GM19240 (cell line): ENCODE data around the gene DMRT1.

Source experiments
- DNase-seq: peaks from one replicate; pipeline ENCODE4 v3.0.0; 2011; ENCODE audit warnings: low spot score; ENCODE audit not compliant: insufficient read length

The DMRT1 gene

DNA sequence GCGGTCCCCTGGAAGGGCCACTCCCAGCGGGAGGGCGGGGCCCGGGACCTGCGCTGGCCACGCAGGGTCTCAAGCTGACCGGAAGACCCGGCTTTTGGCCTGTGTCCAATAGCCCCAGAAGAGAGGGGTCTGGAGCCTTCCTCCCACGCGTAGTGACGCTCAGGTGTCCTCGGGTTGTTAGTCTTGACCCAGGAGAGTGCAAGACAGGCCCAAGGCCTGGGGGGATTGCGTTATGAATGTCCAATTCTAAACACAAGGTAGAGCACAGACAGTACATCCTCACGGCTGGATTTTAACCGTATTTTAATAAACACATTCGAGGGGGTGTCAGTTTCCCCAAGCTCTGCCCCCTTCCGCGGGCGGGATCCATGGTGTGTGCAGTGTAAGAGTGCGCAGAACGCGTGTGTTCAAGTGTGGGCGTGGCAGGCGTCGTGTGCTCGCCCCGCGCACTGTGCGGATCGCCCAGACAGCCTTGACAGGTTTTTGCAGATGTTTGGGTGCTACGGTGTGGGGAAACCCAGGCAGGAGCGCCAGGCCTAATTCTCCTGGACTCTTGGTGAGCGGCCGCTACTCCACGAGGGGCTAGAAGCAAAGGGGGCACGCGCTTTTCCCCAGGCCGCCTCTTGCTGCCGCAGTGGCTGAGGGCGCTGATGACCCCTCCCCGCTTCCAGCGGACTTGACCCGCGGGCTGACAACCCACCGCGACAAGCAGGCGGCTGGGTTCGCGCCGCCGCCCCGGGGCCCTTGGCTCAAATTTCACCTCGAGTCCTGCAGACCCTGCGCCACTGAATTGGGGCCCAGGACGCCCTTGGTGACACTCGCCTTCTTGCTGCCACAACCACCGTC, 128.9 kb downstream of the DMRT1 start:
- DNase-seq: no peak

DNA sequence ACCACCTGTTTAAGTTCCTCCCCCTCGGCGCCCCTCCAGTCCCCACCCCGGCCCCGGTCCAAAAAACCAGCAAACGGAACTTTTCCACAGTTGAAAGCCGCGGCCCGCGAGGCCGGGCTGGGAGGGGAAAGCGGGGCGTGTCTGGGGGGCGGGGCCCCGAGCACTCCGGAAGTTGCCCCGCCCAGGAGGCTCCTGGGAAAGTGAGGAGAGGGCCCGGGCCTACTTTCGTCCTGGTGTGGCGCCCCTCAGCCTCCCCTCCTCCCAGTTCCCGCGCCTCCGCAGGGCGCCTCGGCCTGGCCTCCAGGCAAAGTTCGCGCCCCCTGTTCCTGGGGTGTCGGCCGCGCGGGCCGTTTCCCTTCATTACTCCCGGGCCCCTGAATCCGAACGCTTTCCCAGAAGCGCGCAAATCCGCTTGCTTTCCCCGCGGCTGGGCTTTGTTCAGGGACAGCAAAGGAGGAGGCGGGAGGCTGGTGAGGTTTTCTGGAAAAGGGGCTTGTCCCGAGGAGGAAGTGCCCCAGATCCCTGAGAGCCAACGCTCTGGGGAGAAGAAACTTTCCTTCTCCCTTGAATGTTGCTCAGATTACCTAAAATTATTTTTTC, 130.5 kb downstream of the DMRT1 start:
- DNase-seq: no peak

DNA sequence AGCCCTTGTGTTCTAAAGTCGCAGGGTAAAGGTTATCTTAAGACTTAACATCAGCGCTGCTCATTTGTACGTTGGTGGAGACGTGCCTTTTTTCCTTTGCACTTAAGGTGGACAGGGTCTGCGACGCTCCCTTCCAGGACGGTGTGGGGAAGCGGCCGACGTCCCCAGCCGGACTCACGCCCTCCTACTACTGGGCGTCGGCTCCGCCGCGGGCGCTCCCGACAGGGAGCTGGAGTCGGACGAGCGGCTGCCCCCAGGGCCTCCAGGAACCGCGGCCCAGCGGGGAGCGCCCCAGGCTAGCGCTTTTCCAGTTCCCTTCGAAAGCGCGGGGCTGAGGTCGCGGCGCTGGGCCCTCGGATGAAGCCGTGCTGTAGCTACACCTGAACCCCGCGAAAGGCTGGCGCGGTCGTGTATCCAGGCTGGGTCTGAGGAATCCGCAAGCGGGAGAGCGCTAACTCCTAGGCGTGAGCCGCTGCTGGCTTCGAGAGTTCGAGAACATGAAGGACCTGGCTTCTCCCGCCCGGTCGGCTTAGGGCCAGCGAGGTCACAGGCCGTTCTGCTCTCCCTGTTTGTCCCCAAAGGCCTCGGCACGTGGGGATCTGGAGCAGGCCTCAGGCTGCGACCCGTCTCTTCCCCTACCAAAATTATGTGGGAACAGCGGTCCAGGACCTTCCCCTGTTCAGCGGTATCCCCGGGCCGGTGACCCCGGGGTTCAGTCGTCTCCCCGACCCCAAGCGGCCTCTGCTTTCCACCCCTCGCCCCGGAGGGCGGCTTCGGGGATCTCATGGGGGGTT, 131.2 kb downstream of the DMRT1 start:
- DNase-seq: no peak

DNA sequence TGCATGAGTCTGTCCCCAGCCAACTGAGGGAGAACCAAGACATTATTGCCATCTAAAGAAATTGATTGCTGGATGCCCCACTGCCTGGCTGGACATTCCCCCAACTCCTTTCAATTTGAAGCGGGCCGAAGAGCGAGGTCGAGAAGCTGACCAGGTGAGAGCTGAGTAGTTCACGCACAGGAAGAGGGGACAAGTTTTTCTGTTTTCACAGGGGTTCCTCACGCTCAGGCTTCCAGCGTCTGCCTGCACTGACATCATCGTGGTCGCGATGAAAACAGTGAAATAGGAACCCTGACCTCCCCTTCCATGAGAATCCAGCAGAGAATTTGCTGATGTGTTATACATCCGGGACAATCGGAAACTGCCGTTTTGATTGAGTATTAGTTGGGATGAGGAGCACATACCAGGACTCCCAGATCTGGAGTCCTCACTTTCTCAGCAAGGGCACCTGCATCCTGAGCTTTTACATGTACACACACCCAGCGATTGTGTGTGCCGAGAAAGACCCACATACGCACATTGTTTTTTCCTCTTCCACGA, 131.9 kb downstream of the DMRT1 start:
- DNase-seq: no peak

DNA sequence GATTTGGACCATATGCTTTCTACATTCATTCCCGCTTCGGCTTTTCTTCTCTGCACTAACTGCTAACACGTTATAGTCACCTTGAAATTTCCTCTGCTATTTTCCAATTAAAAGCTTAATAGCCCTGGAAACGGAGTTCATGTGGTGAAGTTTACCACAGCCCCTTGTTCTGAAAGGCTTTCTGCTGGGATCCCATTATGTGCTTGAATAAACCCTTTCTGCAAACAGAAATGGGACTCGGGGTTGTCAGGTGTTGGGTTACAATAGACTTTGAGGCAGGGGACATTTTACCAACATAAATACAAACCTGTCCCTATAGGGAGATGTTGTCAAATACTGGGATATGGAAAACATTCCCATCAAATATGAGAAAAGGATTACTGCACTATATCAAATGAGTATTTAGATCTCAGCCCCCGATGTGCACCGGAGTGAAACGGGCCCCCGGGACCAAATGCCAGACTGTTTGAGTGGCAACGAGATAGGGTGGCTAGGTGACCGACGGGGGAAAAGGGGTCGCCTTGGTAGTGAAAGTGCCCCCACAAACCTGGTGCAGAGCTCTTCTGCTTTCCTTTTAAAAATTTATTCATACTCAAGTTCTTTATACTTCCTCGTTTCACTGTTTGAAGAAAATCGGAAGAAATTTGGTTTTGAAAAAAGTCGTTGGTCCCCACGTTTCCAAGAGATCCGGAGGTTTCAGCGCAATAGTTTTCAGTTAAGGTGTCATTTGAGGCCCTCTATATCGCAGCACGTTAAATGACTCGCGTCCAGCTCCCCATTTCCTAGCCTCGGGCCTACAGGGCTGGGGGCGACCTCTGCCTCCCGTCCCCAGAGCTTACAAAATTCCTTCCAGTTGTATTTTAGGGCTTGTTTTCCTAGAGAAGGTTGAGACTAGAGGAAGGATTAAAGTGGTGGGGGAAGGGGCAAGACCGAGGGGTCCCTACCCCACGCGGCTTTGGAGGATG, 132.8 kb downstream of the DMRT1 start:
- DNase-seq: no peak

DNA sequence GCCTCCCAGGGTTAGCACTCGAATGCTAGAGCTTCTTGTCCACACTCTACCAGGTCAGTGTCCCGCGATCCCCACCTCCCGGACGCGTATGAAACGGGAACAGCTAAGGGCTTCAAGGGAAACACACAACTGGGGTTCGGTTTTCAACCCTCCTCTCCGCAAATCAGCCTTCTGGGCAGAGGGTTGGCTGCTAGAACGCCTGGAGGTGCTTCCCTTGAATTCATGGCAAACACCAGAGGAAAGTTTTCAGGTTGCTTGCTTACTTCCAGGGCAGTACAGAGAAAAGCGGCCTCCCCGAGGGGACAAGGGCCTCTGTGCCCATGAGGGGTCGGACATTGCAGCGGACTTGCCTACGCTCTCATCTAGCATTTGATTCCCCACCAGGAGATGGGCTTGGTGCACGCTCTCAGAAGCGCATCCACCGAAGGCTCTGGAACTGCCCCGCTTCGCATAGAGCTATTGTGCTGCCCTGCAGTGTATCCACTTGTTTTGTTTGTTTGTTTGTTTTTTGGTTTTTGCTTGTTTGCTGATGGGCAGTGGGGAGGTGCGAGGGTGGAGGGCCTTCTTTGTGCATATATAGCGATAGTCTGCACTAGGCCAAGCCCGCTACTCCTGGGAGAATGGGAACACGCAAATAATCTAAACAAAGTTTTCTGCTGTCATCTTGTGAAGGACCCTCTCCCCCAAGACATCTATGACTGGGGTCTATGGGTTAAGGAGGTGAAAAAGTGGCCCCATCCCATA, 133.7 kb downstream of the DMRT1 start:
- DNase-seq: no peak

DNA sequence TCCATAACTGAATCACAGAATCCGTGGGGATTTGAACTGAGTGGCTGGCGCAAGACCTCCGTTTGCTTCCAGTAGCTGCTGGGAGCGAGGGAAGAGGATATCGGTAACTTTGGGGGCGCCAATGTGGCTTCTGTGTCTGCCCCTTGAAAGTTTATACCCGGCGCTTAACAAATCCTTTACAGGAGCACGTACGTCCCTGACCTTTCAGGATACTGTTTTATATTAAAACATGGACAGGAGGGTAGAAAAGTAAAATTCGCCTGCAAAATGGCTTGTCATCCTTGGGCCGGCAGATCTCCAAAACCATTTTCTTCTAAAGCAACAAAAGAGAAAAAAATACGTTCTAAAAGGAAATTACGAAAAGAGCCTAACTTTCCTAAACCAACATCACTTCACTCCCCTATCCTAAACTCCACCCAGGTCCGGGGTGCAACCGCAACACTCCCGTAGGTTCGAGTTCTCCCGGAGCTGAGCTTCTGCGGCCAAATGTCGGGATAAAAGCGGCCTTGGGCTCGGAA, 134.3 kb downstream of the DMRT1 start:
- DNase-seq: no peak

DNA sequence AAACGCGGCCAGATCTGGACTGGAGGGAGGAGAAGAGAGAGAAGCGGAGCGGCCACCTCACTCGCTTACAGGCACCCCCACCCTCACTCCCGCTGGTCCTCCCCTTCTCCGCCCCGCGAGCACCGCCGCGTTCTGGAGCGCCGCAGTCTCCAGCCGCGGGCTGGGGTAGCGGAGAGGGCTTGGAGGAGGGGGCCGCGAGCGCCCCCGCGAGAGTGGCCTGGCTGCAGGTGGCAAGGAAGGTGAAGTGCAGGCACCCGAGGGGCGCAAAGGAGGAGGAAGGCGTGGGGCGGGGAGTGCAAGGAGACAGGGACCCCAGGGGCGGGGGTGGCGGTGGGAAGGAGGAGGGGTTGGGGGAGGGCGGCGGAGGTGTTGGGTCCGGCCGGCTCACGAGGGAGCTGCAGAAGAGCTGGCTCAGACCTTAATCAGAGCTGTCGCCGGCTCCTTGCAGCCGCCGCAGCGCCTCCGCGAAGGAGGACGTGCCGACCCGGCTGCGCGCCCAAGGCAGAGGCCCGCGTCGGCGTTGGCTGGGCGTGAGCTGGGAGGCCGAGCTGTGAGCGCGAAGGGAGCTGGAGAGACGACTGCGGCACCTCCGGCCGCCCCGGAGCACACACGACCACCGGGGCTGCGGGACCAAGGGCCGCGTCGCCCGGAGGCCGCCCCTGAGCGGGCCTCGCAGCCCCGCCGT, 134.9 kb downstream of the DMRT1 start, which contains the start of gene DMRT3:
Gene DMRT3, plus strand, starts transcription at position 398 of the 685 bp plus-strand sequence. CDS start 347 bp downstream, outside the sequence.
- no peak for DNase-seq

DNA sequence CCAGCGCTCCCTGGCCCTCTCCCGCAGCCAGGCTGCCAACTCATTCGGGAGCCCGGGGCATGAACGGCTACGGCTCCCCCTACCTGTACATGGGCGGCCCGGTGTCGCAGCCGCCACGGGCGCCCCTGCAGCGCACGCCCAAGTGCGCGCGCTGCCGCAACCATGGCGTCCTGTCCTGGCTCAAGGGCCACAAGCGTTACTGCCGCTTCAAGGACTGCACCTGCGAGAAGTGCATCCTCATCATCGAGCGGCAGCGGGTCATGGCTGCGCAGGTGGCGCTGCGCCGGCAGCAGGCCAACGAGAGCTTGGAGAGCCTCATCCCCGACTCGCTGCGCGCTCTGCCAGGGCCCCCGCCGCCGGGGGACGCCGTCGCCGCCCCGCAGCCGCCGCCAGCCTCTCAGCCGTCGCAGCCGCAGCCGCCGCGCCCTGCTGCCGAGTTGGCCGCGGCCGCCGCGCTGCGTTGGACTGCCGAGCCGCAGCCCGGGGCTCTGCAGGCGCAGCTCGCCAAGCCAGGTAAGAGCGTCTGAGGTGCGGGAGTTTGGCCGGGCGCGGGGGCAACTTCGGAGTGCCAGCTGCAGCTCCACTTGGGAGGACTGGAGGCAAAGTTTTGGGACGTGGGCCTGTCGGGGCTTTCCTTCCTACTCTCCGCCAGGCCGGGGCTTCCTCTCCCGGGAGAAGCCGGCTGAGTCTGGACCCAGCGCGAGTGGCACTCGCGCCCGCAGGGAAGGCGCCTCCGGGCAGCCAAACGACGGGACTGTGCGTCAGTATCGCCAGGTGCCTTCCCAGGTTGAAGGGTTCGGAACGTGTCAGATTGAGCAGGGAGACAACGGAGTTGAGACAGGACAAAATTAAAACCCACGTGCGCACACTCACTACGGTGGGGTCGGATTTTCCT, 135.7 kb downstream of the DMRT1 start:
- no peak for DNase-seq

DNA sequence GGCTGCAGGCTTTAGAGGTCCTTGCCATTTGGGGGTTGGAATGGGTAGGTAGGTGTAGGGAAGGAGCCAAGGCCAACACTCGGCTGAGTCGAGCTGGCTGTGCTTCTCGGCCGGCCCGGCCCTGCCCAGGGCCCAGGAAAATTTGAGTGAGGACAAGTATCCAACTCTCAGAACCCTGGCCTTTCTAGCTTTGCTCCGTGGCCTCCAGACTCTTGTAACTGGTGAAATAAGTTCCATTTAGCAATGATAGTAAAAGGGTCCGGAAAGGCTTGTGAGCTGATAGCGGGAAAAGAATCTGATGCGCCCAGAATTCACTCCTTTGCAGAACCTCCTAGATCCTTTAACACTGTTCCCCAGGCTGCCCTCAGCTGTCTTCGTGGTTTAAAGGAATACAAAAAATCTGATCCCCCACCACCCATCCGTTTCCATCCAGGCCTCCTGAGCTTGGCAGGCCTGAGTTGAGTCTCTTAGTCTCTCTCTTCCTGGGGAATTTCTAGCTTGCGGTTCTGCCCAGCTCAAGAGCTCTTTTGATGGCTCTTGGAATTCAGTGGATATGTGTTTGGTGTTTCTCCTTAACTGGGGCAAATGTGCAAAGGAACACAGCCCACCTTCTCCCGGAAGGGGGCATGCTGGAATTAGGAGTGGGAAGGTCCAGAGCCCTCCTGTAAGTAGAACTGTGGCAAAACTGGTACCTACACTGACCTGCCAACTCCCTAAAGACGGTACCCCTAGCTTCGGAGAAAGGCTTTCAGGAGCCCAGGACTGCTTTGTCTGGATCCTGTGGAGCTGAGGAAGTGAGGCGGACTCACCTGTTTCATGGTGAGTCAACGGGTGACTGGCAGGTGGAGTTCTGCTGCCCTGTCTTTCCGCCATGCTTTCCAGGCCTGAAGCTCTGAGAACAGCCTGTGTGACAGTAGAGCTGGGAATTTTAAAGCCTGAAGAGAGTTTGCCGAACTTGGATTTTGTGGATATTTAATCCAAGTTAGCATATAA, 136.6 kb downstream of the DMRT1 start:
- no peak for DNase-seq

DNA sequence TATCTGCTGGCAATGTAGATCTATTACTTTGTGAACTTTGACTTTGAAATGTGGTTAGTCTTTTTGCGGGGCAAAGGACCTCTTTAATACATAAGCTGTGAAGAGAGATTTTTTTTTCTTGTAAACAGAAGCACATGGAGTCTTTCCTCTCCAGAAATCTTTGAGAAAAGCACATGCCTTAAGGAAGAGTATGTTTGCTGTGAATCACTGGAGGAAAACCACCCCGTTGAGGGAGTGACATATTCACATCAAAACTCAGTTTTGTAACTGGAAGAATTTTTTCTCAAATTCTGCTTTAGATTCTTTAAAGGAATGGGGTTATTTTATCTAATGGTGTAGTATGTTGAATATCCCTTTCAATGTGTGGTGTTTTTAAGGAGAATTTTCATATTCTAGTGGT, 138.5 kb downstream of the DMRT1 start:
- no peak for DNase-seq

DNA sequence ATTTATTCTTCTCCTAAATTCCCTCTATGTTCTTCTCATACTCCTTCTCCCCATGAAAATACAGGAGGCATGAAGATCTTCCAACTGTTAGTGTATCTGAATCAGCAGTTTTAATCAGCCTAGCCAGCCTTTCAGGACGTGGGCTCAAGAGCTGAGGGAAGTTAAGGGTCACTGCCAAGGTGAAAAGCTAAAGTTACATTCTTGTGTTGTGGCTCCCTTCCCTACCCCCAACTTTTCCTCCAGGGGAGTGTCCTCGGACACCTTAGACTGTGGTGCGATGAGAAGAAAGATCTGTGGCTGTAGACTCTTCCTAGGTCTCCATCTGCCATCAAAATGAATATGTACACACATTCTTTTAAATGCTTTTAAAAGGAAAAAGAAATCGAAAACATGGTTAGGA, 139.1 kb downstream of the DMRT1 start:
- no peak for DNase-seq

DNA sequence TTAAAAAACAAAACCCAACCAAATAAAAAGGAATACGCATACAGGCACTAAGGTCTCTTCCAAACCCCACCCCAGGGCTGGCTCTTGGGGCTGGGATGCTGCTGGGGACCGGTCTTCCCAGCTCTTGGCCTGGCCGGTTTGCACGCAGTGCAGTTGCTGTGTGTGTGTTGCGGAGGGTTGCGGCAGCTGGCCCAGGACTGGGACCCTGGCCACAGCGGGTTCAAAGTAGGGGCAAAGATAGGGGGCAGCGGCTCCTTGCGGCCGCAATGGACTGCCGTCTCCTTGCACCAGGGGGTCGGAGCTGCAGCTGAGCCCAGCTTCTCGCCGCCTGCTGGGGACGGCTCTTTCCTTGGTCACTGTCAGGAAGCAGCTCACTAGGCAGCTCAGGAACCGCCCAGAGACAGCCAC, 140.0 kb downstream of the DMRT1 start:
- DNase-seq: no peak

DNA sequence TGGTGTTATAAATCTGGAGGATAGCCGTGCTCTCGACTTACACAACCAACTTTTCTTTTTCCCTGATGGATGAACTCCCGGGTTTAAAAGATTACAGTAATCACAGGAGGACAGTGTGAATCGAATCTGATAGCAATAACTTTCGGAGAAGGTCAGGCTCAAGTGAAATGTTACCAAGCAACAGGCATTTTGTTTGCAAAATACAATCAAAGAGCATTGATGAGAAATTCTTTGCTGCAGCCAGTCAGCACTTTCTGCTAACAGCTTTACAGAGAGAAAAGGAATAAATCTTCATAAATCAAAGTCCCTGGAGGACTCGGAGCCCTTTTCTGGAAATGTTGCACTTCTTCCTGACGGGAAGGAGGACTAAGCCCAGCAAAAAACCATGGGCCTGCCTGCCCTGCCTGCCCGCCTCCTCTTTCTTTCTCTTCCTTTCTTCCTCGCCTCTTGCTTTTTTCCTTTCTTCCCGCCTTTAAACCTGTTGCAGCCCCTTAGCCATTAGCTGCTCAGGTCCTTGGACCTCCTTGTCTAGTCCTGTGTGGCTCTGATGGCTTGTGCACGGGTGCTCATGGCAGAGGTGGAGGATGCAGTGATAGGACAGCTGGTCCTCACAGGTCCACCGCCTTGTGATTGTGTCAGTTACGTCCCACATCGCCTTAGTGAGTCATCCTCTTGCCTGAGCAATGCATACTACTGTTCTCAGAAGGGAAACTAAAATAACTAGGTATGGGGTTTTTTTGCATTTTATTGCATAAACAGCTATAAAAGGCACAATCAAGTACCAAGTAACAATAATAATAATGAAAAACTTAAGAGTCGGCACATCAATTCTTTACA, 141.1 kb downstream of the DMRT1 start:
- no peak for DNase-seq

DNA sequence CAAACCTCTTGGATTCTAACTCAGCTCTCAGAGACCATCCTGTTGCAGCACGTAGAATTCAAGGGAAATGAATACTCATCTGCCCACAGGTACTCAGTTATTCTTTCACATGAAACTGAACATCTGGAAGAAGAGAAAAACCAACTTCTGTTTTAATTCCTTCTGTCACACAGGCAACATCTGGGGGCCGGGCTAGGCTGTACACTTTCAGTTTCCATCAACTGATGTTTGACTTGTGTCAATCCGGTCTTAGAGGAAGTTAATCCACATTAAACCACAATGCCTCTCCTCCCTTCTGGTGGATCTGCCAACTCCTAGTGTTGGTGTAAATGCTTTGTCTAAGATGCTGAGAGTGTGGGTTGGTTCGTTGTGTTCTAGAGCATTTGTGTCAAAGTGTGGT, 152.5 kb downstream of the DMRT1 start:
- no peak for DNase-seq

DNA sequence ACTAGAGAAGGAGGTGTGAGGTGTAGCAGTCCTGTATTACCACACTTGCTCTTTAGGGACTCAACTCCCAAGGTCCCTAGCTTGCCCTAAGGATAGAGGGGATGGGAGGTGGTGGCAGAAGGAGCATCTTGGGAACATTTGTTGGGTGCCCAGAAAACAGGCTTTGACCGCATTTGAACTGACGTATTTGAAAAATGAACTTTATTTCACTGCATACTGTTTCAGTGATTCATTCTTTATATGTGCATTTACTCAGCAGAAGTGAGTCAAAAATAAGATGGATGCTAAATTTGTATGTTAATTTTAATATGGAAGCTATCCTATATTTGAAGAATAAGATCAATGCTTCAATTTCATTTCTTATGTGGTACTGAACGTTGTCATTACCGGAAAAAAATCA, 153.7 kb downstream of the DMRT1 start:
- no peak for DNase-seq
